ENCODE data around the gene ENTPD2. TPM values are rescaled to one million over a fixed set of nuclear protein-coding genes. Genes with fewer than 3 reads are reported as not detected.

Gene ENTPD2
- total and polyA plus RNA-seq, 9 of the 15 experiments (the other 6 are each of a cell fraction or from before 2014, with no cell fraction given): 0.04 to 0.60 (median 0.14) TPM; not detected in 4

DNA sequence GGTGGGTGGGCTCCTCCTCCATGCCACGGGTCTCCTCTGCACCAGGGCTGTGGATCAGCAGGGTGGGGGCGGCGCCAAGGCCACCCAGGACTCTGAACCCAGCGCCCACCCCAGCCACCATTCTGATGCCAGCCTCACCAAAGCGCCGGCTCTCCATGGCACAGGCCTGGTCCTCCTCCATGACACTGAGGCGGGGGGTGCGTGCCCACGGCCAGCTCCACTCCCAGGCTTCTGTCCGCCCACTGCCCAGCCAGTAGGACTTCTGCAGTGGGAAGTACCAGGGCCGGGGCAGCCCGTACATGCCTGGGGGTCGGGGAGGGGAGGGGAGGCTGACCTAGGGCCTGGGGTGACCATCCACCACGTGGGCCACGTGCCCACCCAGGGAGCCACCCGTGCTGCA, 37.4 kb downstream of the ENTPD2 start:
- FAIRE-seq (no peak), ATAC-seq (no peak), DNase-seq (ENCODE audit: extremely low read depth in 1 of 4, low spot score in 3 of 4) (no peak)
- ChIA-PET CTCF (ENCODE audit: low intra/inter-chr PET ratio) (no interaction called here), POLR2A (interaction anchor here (1.0 kb wide), 1 partner anchor 68 kb away, joined by 4 read pairs; no protein-coding TSS in a partner anchor)
- in situ Hi-C loops (cut with MboI) (no loop called here), intact Hi-C loops (cut with micrococcal nuclease) (no loop called here)
- peaks cover 0 to 74% of the 10 kb centered on the region in 2 experiments; a peak in 2 of 5 replicates for H3K4me1 ChIP-seq (replicated peaks in 1 of 2; ENCODE audit: control insufficient read depth in 2 of 2, insufficient read depth in 2 of 2, low read length in 2 of 2)
- no peaks in the 10 kb centered on the region for H3K9me3 ChIP-seq (replicated peaks; ENCODE audit: control insufficient read depth, insufficient read depth, low read depth, low read length)
- no peaks in the 10 kb centered on the region for H3K27me3 ChIP-seq (ENCODE audit: control insufficient read depth in 2 of 2, insufficient read depth in 2 of 2, low read length in 2 of 2)
- 65% methylated on average over 12 of the region's 16 CpGs for whole genome bisulfite sequencing (ENCODE audit: insufficient coverage, low coverage, missing lambda C conversion rate)
- H4K20me1 ChIP-seq (replicated peaks; ENCODE audit: control insufficient read depth, insufficient read depth, low read length): 0 out of 2 replicates have a peak, but pooled peaks cover 1% of the 10 kb centered on the region
- no peak overlapping the region for H2AFZ ChIP-seq (ENCODE audit: low read depth, low read length)
- H3K9ac ChIP-seq (ENCODE audit: insufficient read depth in 1 of 2, low read depth in 2 of 2, low read length in 2 of 2): no peak overlapping the region
- H3K27ac ChIP-seq (ENCODE audit: extremely low read depth, low read depth, low read length): no peak overlapping the region
- no peak for TF ChIP-seq ZNF699 (CRISPR knock-in tag; IDR thresholded peaks at IDR 0.05; ENCODE audit: insufficient replicate concordance)
- TF ChIP-seq, protein P1, sequence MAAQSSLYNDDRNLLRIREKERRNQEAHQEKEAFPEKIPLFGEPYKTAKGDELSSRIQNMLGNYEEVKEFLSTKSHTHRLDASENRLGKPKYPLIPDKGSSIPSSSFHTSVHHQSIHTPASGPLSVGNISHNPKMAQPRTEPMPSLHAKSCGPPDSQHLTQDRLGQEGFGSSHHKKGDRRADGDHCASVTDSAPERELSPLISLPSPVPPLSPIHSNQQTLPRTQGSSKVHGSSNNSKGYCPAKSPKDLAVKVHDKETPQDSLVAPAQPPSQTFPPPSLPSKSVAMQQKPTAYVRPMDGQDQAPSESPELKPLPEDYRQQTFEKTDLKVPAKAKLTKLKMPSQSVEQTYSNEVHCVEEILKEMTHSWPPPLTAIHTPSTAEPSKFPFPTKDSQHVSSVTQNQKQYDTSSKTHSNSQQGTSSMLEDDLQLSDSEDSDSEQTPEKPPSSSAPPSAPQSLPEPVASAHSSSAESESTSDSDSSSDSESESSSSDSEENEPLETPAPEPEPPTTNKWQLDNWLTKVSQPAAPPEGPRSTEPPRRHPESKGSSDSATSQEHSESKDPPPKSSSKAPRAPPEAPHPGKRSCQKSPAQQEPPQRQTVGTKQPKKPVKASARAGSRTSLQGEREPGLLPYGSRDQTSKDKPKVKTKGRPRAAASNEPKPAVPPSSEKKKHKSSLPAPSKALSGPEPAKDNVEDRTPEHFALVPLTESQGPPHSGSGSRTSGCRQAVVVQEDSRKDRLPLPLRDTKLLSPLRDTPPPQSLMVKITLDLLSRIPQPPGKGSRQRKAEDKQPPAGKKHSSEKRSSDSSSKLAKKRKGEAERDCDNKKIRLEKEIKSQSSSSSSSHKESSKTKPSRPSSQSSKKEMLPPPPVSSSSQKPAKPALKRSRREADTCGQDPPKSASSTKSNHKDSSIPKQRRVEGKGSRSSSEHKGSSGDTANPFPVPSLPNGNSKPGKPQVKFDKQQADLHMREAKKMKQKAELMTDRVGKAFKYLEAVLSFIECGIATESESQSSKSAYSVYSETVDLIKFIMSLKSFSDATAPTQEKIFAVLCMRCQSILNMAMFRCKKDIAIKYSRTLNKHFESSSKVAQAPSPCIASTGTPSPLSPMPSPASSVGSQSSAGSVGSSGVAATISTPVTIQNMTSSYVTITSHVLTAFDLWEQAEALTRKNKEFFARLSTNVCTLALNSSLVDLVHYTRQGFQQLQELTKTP (IDR thresholded peaks at IDR 0.05; ENCODE audit: low read depth in 1 of 2, partially characterized antibody in 2 of 2): no peak
- no peak for TF ChIP-seq TCFL5 (CRISPR knock-in tag; conservative IDR thresholded peaks at IDR 0.05)
- no peak for TF ChIP-seq SMAD1 (IDR thresholded peaks at IDR 0.05; ENCODE audit: low read depth, low read length, partially characterized antibody)
- no peak for TF ChIP-seq GATAD2A (IDR thresholded peaks at IDR 0.05)
- TF ChIP-seq NCOR1 (IDR thresholded peaks at IDR 0.05): no peak
- TF ChIP-seq FOXA3 (CRISPR knock-in tag; conservative IDR thresholded peaks at IDR 0.05 in 1 of 2, IDR thresholded peaks at IDR 0.05 in 1 of 2): no peak
- TF ChIP-seq, protein P2, sequence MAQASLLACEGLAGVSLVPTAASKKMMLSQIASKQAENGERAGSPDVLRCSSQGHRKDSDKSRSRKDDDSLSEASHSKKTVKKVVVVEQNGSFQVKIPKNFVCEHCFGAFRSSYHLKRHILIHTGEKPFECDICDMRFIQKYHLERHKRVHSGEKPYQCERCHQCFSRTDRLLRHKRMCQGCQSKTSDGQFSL (CRISPR knock-in tag; IDR thresholded peaks at IDR 0.05): no peak
- TF ChIP-seq, protein P2 (tag; IDR thresholded peaks at IDR 0.05): no peak
- no peak for TF ChIP-seq SIN3B (IDR thresholded peaks at IDR 0.05; ENCODE audit: low read depth)
- TF ChIP-seq, protein P3, sequence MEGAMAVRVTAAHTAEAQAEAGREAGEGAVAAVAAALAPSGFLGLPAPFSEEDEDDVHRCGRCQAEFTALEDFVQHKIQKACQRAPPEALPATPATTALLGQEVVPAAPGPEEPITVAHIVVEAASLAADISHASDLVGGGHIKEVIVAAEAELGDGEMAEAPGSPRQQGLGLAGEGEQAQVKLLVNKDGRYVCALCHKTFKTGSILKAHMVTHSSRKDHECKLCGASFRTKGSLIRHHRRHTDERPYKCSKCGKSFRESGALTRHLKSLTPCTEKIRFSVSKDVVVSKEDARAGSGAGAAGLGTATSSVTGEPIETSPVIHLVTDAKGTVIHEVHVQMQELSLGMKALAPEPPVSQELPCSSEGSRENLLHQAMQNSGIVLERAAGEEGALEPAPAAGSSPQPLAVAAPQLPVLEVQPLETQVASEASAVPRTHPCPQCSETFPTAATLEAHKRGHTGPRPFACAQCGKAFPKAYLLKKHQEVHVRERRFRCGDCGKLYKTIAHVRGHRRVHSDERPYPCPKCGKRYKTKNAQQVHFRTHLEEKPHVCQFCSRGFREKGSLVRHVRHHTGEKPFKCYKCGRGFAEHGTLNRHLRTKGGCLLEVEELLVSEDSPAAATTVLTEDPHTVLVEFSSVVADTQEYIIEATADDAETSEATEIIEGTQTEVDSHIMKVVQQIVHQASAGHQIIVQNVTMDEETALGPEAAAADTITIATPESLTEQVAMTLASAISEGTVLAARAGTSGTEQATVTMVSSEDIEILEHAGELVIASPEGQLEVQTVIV (CRISPR knock-in tag; IDR thresholded peaks at IDR 0.05; ENCODE audit: borderline replicate concordance): no peak
- no peak for TF ChIP-seq ETV6 (IDR thresholded peaks at IDR 0.05; ENCODE audit: borderline replicate concordance in 1 of 2, low read depth in 2 of 2, low read length in 1 of 2)
- TF ChIP-seq ETV6 (CRISPR knock-in tag; IDR thresholded peaks at IDR 0.05; ENCODE audit: borderline replicate concordance): no peak
- no peaks in the 10 kb centered on the region for H3K9me1 ChIP-seq (ENCODE audit: control insufficient read depth, insufficient read depth, low read length)
- H3K79me2 ChIP-seq (ENCODE audit: control insufficient read depth, insufficient read depth, low read length): no peaks in the 10 kb centered on the region
- no peak overlapping the region for H3K4me2 ChIP-seq (ENCODE audit: insufficient read depth, low read length)
- no TSS peak for BruUV-seq (replicated peaks)
- no peaks in the 10 kb centered on the region for H3K36me3 ChIP-seq (ENCODE audit: control insufficient read depth, insufficient read depth, low read length)
- no peak overlapping the region for H3K4me3 ChIP-seq

All from K562 (cell line).